GM19395 (cell line): ENCODE measurements around the gene RPA1.
"Not testable (repeated sequence)": the region's sequence is repeated elsewhere in the genome, so short reads cannot be mapped to it uniquely, and the experiment has no call there.

Source experiments
- ATAC-seq: cut with Tn5 transposase; IDR thresholded peaks from one replicate; pipeline ENCODE4 v1.9.1; 2021; ENCODE audit warnings: mild to moderate bottlenecking, moderate library complexity; ENCODE audit not compliant: unreplicated experiment

RPA1 gene

DNA sequence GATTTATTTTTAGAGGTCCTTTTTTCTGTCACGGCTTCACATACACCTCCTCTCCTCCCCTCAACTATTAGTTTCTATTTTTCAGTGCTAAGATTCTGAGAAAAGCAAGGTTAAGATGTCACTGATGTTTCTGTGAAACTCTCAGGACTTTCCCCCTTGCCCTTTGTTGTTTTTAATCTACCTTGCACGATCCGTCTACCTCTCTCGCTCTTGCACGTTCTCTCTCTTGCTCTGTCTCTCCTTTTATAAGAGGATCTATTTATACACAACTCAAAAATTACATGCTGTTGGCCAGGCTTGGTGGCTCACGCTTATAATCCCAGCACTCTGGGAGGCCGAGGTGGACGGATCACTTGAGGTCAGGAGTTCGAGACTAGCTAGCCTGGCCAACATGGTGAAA lies 43.6 kb downstream of the RPA1 start:
- ATAC-seq, result no peak

DNA sequence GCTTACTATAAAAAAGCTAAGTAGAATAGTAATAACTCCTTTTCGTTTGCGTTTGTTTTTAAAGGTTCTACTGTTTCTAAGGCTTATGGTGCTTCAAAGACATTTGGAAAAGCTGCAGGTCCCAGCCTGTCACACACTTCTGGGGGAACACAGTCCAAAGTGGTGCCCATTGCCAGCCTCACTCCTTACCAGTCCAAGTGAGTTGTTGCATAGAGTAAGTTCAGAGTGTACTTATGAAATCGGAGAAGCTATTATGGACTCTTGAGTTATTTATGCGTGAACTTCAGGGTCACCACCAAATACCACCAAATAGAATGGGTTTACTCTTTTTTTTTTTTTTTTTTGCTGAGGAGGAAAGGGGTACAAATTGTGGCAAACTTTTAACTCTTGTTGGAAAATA lies 45.8 kb downstream of the RPA1 start:
- no peak for ATAC-seq

- ATAC-seq, result no peak
Observed at GRCh38 chr17:1878419-1879121, 48.8 kb downstream of the RPA1 start.

GRCh38 chr17:1880851-1881630 lies 51.2 kb downstream of the RPA1 start:
- no peak for ATAC-seq

GRCh38 chr17:1882836-1883235 lies 53.0 kb downstream of the RPA1 start:
- no peak for ATAC-seq

GRCh38 chr17:1883536-1883935 lies 53.7 kb downstream of the RPA1 start:
- no peak for ATAC-seq

DNA sequence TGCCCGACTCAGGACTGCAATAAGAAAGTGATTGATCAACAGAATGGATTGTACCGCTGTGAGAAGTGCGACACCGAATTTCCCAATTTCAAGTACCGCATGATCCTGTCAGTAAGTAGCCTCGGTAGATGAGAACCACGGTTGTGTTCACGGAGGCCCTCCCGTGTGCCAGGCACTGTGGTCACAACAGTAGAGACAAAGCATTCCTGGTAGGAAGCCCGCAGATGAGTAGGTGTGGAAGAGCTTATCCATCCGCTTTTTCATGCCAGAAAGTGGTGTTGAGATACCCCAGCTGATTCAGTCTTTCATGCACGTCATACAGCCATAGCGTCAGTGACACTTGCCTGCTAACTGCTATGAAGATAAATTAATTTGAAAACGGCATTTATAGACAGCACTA lies 58.9 kb downstream of the RPA1 start:
- ATAC-seq, result no peak

DNA sequence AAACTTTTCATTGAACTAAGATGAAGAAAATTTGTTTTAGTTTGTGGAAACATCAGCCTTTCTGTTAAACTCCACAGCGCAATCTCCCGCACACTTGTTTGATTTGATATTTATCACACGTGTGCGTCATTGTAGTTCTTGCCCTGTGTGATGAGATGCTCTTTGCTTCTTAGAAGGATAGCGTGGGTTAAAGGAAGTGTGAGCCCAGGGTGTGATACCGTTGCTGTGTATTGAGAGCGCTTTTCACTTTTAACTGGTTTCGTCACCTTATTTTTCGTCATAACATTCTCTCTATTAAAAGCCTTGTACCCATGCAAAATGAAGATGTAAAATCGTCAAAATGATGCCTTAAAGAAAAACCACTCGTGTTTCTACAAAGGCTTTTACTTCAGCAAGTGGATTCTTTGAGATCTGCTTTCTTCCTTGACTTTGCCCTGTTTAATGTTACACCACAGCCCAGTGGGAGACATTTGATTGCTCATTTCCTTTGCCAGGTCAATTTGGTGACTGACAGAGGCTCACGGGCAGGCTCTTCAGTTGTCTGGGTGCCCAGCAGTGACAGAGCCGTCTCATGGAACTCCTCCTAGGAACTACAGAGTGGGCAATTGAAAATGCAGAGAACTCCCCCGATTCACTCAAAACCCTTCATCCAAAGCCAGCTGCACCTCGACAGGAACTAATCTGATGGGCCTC lies 61.1 kb downstream of the RPA1 start:
- no peak for ATAC-seq

GRCh38 chr17:1894753-1895339 lies 65.0 kb downstream of the RPA1 start:
- ATAC-seq, result no peak

GRCh38 chr17:1895479-1895878 lies 65.7 kb downstream of the RPA1 start:
- ATAC-seq, result not testable (repeated sequence)

DNA sequence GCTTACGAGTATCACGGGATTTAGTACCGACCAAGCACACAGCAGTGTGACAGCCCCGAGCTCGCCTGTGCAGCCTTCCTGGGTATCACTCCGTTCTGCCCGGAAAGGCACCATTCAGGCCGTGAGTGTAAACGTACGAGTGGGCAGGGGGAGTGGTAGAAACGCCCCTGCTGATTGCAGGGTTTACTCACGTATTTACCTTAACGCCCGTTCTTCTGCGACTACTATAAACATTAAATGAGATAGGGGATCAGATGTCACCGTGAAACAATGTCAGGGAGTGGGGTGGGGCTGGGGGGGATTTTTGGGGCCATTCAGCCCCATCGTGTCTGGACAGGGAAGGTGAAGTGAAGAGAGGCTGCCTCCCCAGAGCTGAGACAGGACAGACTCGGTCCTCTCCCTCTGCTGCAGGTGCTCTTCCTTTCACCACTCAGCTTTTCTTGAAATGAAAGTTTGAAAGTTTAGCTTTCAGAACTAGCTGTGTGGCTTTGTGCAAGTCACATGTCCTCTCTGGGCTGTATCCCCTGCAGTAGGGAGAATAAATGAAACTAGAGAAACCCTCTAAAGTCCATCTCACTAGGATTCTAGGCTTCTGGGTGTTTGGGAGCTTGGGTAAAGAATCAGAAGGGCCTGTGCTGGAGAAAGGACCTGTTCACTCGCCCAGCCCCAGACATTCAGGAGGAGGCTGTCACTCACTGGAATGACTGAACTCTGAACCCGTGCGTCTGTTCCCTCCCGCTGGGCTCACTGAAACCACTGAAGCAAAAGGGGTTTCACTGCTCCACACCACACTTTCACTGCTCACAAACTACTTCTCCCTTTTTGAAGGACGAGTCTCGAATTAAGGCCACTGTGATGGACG lies 66.7 kb downstream of the RPA1 start:
- ATAC-seq, result no peak

DNA sequence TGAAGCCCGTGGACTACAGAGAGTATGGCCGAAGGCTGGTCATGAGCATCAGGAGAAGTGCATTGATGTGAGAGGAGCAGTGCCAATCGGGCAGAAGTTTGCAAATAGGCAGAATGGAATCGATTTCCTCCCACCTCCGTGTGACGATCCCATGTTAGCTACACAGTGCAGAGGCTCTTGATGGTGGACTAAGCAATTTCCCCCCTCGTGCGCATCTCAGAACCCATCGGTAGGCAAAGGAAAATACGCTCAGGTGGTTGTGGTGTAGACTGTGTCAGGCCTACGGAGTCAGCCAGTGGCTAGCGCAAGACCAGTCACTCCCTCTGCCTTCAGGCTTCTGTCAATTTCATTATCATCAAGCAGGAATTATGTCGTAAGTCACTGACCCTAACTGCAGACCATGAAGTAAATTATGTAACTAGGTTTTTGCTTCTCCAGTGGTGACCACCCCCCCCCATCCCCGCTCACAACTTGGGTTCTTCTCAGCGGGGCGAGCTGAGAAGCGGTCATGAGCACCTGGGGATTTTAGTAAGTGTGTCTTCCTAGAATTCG lies 67.4 kb downstream of the RPA1 start:
- no peak for ATAC-seq

- no peak for ATAC-seq
Observed at GRCh38 chr17:1898332-1898731, 68.5 kb downstream of the RPA1 start.

DNA sequence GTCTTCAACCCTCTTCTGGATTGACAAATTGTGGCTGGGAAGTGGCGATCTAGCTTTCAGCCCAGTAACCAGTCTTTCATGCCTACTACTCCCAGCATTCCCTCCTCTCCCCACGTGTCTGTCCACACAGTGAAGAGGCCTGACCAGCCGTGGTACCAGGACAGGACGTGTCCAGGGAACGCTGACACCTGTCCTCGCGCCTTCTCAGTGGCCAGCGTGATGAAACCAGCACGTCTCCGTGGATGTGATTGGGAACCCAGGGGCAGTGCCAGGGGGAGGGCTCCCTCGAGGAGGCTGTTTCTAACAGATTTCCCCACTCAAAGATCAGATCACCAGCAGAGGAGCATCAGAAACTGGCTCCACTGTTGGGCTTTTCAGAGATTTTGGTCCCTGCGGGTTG lies 69.1 kb downstream of the RPA1 start:
- no peak for ATAC-seq

GRCh38 chr17:1899403-1900000 lies 69.7 kb downstream of the RPA1 start:
- ATAC-seq, result no peak

DNA sequence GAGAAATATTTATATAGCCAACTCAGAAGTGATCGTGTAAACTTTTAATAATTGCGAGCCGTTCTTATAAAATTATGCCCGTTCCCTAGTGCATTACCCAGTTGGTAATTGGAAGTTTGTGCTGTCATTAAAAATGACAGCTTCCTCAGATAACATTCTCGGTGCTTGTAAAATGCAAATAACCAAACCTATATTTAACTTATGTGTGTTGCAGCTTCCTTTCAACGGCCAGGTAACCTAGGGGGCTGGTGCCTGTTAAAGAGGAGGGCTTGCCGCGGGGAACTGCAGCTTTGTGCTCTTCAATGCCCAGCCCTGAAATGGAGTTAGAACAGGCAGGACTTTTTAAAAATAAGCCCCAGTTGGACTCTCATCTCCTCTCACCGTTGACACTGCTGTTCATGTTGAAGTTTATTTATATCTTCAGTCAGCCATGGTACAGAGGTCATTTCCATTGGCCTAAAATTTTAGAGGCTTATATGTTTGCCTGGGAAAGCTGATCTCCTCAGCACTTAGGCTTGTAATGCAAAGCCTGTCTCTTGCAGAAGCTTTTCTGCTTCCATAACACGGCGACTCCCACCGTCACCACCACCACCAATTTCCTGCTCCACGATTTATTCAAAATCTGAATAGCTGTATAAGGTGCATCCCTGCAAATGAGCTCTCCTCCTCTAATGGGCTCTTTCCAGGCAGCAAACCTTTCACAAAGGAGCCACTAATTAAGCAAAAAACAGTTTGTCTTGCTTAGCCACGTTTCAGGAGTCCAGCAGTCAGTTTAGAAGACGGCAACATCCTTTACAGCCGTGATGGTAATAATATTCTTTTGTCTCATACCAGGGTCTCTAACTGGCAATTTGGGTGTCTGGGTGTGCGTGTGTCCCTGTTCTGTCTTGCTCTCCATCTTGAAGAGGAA lies 74.7 kb downstream of the RPA1 start:
- no peak for ATAC-seq

GRCh38 chr17:1905190-1905913 lies 75.5 kb downstream of the RPA1 start:
- ATAC-seq, result no peak

DNA sequence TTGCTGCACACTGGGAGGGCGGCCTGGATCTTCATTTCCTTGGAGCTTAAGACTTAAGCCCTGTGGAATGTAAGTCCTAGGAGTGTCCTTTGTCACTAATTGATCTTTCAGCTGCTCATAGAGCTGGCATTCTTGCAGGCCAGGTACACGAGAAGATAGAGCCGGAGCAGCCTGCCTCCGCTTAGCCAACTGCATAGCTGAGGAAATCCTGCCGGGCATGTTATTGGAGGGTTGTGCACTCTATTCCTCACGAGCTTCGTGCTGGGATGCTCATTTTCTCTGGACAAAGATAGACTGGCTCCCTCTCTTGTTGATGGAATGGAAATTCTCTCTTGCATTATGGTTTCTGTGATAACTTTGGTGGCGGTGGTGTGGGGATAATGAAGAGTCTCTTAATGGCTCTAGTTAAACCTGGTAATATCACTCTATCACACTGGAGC lies 76.9 kb downstream of the RPA1 start:
- no peak for ATAC-seq
